NCI-H526 treated with DMSO at 0.1 percent for 48 hours (cell line): ENCODE results near the gene PIGV.

Experiments
- DNase-seq: peaks from one replicate; lab custom pipeline; 2025; lab: John Stamatoyannopoulos, UW

Gene PIGV

DNA sequence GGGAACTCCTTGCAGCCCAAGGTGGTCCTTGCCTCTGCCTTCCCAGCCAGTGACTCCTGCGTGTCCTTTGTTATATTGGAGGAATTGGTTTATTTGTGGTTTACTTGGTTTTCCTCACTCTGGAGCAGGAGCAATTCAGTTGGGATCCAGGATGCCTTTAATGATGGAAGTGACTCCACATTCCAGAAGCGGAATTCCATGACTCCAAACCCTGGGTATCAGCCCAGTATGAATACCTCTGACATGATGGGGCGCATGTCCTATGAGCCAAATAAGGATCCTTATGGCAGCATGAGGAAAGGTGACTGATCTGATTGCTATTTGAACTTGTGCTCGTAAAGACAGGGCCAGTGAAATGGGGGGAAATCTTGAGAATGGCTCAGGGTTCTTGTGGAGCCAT is 15.1 kb upstream of the PIGV start:
- DNase-seq = no peak

DNA sequence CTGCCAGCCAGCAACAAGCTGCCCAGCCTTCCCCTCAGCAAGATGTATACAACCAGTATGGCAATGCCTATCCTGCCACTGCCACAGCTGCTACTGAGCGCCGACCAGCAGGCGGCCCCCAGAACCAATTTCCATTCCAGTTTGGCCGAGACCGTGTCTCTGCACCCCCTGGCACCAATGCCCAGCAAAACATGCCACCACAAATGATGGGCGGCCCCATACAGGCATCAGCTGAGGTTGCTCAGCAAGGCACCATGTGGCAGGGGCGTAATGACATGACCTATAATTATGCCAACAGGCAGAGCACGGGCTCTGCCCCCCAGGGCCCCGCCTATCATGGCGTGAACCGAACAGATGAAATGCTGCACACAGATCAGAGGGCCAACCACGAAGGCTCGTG is 13.3 kb upstream of the PIGV start:
- no peak for DNase-seq

DNA sequence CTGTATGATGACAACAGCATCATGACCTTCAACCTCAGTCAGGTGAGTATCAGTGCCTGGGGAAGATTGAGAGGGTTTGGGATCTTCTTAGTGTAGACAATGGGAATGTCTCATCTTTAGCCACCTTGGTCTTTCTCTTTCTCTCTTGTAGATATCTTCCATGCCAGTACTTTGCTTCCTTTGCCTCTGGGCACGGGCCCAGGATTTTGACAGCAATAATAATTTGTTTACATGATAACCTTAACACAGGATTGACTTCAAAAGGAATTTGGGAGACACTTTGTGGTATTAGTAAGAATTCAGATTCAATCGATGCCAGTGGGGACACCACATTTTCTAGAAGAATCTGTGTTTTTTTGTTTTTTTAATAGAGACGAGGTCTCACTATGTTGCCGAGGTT is 12.1 kb upstream of the PIGV start:
- no peak for DNase-seq

DNA sequence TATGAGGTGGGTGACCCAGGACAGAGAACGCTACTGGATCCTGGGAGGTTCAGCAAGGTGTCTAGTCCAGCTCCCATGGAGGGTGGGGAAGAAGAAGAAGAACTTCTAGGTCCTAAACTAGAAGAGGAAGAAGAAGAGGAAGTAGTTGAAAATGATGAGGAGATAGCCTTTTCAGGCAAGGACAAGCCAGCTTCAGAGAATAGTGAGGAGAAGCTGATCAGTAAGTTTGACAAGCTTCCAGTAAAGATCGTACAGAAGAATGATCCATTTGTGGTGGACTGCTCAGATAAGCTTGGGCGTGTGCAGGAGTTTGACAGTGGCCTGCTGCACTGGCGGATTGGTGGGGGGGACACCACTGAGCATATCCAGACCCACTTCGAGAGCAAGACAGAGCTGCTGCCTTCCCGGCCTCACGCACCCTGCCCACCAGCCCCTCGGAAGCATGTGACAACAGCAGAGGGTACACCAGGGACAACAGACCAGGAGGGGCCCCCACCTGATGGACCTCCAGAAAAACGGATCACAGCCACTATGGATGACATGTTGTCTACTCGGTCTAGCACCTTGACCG is 8.6 kb upstream of the PIGV start:
- DNase-seq = no peak

DNA sequence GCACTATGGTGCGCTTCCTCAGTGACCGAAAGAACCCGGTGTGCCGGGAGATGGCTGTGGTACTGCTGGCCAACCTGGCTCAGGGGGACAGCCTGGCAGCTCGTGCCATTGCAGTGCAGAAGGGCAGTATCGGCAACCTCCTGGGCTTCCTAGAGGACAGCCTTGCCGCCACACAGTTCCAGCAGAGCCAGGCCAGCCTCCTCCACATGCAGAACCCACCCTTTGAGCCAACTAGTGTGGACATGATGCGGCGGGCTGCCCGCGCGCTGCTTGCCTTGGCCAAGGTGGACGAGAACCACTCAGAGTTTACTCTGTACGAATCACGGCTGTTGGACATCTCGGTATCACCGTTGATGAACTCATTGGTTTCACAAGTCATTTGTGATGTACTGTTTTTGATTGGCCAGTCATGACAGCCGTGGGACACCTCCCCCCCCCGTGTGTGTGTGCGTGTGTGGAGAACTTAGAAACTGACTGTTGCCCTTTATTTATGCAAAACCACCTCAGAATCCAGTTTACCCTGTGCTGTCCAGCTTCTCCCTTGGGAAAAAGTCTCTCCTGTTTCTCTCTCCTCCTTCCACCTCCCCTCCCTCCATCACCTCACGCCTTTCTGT is 7.3 kb upstream of the PIGV start:
- DNase-seq = peak; percentile 20

DNA sequence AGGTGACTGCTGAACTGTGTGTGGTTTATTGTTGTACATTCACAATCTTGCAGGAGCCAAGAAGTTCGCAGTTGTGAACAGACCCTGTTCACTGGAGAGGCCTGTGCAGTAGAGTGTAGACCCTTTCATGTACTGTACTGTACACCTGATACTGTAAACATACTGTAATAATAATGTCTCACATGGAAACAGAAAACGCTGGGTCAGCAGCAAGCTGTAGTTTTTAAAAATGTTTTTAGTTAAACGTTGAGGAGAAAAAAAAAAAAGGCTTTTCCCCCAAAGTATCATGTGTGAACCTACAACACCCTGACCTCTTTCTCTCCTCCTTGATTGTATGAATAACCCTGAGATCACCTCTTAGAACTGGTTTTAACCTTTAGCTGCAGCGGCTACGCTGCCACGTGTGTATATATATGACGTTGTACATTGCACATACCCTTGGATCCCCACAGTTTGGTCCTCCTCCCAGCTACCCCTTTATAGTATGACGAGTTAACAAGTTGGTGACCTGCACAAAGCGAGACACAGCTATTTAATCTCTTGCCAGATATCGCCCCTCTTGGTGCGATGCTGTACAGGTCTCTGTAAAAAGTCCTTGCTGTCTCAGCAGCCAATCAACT is 6.4 kb upstream of the PIGV start:
- no peak for DNase-seq

DNA sequence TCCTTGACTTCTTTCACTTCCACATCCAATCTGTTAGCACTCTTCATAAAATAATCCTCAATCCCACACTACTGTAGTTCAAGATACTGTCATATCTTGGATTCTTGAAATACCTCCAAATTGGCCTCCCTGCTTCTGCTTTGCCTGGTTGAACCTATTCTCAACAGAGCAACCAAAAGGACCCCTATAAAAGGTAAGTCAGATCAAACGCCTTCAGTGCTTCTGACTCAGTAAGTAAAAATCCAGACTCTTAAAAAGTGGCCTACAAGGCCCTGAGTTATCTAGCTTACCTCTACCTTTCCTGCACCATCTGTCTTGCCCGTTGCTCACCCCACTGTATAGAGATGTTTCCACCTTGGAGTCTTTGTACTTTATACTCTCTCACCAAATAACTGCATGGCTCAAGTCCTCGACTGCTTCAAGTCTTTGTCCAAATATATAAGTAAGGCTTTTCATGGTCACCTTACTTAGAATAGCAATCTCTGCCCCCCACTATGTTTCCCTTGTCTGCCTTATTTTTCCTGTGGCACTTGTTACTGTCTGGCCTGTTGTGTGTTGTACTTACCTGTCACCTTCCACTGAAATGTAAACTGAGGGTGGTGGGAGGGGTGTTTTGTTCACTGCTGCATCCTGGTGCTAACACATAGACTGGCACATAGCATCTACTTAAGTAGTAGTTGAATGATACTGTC is 5.1 kb upstream of the PIGV start:
- no peak for DNase-seq

DNA sequence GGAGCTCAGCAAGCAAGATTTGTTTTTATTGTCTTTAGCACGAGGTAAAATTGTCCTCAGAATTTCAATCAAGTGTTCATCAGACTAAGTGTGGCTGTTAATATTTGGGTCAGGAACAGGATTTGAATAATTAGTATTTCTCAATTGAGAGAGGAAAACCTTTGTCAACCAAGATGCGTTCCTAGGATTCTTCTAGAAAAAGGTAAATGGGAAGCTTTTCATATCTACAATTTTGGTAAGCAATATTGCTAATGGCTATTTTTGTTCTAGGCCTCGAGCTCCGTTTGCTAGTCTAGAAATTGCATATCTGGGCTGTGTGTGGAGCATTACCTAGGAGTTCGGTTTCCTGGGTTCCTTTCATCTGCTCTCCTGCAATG is 4.1 kb upstream of the PIGV start:
- DNase-seq = no peak

DNA sequence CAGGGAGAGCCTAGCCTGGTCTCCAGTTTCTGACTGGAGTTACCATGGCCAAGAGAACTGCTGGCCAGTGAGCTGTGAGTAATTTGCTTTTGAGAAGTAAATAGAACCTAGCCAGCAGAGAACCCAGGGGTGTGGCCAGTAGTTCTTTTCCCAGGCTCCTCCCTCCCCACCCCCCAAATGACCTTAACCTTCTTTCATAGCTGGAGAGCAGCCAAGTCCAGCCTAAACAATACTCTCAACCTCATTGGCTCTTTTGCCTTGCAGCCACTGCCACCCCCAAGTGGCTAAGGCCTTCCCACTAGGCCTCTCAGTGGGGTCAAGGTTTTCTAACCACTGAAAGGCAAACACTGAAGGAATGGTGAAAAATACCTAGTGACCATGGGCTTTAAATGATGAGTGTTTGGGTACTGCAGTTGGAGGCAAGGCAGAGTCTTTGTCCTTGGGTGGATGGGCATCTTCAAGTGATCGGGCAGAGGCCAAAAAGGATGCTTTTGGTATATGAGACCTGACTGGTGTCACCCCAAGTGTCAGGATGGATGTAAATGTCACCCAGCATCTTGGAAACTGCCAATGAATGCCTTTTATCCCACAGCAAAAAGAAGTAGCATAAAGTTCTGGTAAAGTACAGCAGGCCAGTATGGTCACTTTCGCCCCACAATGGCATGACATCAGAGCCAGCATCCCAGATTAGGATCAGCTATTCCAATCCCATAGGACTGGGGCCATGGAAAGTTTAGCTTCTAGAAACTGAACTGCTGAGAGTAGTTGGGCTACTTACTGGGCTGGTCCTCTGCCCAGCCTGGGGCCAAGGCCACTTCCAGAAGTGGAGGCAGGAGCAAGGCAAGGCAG is 3.5 kb upstream of the PIGV start:
- no peak for DNase-seq

DNA sequence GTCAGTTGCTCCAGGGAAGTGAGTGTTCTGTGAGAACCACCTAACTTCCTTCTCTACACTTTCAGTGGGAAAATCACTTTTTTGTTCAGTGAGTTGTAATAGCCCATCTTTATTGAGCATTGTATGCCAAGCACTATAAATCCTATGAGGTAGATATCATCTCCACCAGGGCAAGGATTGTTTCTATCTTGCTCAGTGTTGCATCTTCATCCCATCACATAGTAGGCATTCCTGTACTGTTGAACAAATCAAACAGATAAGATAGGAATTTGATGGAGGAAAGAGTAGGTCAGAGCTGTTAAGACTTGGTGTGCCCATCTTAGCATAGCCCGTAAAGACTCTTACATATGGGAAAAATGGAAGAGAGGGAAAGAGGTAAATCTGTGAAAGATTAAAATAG is 2.9 kb upstream of the PIGV start:
- no peak for DNase-seq

DNA sequence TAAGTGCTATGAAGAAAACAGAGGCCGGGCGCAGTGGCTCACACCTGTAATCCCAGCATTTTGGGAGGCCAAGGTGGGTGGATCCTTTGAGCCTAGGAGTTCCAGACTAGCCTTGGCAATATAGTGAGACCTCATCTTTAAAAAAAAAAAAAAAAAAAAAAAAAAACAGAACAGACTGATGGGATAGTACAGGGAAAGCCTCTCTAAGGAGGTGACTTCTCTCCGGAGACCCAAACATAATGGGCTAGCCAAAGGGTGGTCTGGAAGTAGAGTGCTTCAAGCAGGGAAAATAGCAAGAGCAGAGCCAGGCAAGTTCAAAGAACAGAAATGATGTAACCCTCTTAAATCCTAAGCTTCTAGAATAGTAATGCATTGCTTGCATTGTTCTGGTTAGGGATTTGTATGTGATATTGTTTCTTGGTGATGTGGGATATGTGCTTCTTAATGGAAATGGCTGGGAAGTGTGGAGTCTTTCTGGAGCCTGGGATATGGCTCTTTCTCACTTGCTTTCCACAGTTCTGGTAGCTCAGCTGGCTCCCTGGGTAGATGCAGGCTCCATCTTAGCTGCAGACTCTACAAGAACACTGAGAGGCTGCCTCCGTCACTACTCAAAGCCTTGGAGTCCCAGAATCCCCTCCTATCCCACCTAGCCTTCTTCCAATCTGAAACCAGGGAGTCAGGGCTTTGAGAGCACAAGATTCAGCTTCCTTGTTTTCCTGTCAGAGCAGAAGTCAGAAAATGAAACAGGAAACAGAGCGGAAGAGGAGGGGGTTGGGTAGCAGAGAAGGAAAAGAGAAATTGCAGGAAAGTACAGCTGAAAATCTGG is 1.9 kb upstream of the PIGV start:
- no peak for DNase-seq

DNA sequence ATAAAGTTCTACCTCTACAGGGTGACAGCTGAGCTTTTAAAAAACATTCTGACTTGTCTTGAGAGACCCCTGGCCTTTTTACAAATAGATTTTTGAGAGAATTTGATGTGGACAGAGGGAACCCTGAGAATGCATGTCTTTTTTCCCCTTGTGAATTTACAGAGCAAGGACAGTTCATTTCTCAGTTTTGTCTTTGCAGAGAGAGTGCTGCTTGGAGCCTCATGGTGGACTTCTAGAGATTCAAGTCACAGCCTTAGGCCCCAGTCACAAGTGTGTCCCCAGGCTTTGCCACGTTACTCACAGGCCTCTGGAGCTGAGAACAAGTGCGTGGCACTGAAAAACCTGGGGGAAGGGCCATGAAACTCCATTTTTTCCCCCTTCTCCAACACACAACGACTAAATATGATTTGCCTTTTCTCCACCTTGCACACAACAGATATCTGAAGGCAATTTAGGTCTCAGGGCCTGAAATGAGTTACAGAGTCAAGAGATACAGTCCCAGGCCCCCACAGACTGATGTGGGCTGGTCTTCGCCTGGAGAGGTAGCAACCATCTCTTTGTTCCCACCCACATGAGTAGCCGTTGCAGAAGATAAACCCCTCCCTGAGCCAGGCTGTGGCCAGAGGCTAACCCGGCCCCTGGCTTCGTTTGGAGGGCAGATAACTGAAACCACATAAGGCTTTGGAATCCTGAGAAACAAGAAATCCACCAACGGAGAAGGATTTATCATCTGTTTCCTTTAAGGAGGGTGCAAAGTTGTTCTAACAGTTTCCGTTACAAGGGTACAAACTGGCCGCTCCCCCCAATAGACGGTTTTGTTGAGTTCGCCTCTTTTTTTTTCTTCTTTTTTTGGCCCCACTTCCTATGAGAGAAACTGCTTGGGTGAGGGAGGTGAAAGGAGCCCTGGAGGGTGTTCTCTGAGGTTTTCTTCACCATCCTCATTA is 1.0 kb upstream of the PIGV start:
- no peak for DNase-seq

DNA sequence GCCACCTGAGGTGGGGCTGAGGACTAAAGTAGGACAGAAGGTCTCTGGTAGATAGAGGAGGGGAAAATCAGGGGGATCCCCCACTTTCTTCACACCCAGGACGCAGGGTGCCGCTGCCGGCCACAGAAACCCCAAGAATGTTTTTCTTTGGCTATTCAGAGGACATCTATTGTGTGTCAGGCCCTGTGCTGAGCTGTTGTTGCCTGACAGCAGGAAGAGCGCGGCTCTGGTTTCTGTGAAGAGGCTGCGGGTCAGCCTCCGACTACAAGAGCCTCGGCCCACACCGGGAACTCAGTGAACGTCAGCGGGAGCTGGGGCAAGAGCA is 407 bp upstream of the PIGV start:
- DNase-seq = no peak

DNA sequence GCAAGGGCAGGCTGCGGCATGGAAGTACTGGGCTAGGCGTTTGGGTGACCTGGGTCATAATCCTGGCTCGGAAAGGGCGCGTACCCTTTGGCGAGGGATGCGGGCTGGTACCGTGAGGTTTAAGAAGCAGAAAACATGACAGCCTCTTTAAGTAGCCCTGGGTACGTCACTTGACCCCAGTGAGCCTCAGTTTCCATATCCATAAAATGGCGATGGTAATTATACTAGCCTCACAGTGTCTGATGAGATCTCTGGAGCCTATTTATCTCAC is 700 bp downstream of the PIGV start:
- no peak for DNase-seq

DNA sequence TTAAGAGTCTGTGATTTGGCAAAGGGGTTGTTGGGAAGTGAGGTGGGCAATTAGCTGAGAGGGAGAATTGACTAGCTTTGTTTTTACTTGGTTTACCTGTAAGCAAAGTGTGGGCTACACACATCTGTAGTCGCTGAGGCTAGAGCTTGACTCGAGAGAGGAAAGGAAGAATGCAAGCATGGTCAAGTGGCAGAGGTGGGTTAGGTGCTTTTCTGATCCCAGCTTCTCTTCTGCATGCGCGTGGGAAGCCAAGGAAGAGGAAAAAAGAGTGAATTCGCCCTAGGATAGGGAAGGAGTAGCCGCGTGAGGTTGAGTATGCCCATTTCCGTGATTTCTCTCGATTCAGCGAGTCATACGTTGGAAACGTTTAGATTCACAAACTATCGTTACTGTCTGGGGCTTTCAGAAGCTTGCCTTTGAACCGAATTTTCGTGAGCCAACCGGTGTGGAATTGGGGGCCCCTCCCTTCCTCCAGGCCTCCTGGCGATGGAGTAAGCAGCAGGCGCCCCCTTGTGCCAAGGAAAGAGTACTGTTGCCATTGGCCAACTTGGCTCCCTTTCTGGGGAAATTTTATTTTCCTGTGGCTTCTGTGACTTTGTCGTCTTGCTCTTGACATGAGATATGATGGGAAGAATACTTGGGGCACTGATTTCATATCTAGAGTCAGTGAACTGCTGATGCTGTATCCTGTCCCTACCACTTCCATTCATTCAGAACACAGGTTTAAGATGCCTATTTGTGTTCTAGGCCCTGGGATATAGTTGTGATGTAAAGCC is 1.3 kb downstream of the PIGV start:
- peak; percentile 65 for DNase-seq

DNA sequence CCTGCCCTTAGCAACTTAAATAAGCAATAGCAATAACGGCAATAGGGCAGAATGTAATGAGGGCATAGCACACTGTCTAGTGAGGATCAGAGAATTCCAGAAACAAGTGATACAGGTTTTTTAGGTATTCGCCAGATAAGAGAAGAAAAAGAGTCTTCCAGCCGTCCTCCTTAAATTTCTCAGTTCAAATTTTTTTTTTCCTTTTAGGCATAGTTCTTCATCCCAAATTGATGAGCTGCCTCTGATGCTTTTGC is 1.8 kb downstream of the PIGV start:
- DNase-seq = no peak

DNA sequence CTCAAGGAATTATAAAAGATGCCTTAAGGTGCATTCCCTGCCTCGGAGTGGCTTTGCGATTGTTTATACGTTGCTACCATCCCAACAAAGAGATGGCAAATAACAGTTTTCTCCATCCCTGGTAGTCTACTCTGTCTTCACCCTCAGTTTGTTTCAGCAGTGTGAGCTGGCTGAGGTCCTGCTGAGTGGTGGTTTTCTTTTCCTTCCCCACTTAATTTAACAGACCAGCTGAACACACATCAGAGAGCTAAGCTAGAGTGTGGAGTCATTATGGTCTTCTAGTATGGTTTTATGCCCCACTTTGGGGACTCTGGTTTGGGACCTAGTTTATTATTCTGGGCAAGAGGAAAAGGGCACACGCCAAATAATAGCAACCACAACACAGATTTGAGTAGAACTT is 2.2 kb downstream of the PIGV start:
- DNase-seq = no peak

DNA sequence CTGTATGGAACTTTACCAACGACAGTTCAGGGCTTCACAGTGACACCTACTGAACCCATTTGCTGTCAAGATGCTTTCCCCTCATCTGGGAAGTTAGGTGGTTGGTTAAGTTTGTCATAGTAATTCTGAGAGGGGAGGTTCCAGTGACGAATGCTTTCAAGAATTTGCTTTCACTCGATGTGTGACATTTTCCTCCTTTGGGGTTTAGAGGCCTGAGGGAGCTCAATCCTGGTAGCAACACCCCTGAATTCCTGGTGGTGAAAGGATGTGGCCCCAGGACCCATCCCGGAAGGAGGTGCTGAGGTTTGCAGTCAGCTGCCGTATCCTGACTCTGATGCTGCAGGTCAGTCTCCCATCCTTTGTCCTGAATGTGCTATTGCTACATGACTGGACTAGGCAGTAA is 2.8 kb downstream of the PIGV start:
- no peak for DNase-seq

DNA sequence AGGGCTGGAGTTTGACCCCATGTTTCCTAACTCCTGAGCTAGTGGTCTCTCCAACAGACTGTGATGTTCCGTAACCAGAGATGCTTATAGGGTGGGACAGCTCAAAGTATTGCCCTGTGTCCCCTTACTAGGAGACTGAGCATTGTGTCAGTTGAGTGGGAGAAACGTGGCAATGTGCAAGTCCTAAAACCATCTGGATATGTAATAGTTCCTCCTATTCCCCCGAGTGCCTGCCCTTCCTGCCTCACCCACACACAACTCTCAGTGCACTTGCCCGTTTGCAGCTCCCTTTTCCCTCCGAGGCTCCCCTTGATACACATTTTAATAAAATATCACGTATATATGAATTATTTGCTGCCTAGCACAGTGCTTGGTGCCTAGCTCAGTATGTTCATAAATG is 3.4 kb downstream of the PIGV start:
- DNase-seq = no peak

DNA sequence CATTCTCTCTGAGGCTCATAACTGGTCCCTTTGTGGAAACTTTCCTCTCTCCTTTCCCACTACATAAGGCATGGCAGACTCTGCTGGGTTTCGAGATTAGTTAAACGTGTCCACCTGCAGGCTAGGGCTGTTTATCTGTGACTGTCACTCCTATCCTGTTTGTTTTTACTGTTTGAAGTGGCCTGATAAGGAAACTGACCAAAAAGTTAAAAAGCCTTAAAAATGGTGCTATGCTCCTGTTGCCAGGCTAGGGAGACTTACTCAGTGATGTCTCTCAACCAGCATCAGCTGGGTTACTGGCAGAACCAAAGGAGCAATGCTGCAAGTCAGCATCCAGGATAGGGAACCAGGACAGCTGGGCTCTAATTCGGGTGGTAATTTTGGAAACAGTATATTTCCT is 3.9 kb downstream of the PIGV start:
- DNase-seq = no peak

DNA sequence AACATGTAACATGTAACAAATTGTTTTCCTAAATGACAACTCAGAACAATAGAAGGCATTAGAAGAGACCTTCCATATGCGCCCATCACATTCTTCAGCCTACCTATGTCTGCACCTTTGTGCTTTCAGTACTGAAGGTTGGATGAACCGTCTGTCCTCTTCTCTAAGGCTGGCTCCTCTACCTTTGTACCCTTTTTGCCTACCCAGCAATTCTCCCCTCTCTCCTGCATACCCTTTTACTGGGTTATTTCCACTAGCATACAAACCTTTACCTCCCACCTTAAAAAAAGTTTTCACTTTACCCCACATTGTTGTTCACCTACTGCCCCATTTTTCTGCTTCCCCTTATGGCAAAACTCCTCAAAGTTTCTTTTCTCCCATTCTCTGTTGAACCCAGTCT is 5.2 kb downstream of the PIGV start:
- DNase-seq = no peak
